ENCODE data around the gene CCRL2.
"Not testable (repeated sequence)": the region's sequence is repeated elsewhere in the genome, so short reads cannot be mapped to it uniquely, and the experiment has no call there.

CCRL2 gene

DNA sequence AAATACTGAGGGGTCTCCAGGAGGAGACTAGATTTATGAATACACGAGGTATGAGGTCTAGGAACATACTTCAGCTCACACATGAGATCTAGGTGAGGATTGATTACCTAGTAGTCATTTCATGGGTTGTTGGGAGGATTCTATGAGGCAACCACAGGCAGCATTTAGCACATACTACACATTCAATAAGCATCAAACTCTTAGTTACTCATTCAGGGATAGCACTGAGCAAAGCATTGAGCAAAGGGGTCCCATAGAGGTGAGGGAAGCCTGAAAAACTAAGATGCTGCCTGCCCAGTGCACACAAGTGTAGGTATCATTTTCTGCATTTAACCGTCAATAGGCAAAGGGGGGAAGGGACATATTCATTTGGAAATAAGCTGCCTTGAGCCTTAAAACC, 31.8 kb upstream of the CCRL2 start:
- peak overlapping the region in 3 of 21 experiments; percentile 8 to 48 (median 30) for H3K27ac ChIP-seq
- H3K4me3 ChIP-seq = no peak overlapping the region

DNA sequence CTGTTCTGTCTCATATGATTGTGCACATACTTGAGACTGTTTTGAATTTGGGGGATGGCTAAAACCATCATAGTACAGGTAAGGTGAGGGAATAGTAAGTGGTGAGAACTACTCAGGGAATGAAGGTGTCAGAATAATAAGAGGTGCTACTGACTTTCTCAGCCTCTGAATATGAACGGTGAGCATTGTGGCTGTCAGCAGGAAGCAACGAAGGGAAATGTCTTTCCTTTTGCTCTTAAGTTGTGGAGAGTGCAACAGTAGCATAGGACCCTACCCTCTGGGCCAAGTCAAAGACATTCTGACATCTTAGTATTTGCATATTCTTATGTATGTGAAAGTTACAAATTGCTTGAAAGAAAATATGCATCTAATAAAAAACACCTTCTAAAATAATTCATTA, 31.2 kb upstream of the CCRL2 start:
- H3K27ac ChIP-seq = peak overlapping the region in 1 of 21 experiments; percentile 30
- H3K4me3 ChIP-seq = no peak overlapping the region

DNA sequence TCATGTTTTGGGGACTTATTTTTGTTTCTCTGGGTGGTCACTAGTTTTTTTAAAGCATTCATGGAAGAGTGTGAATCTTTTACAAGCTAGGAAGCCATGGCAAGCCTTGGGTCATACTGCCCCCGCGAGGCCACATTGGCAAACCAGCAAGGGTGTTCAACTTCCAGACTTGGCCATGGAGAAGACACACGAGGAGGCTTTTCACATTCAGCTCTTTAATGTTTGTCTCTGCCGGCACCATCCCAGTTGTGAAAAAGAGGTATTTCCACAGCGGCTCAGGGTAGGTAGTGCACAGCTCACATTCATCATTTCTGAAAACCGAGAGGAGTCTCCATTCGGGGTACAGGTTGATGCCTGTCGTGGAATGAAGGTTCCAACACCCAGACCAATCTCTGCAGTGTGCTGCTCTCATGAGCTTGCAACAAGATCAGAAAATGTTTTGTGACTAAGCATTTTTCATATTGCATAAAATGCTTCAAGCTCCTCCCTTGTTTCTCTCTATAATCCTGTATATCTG, 28.6 kb upstream of the CCRL2 start:
- no peak overlapping the region for H3K4me3 ChIP-seq

DNA sequence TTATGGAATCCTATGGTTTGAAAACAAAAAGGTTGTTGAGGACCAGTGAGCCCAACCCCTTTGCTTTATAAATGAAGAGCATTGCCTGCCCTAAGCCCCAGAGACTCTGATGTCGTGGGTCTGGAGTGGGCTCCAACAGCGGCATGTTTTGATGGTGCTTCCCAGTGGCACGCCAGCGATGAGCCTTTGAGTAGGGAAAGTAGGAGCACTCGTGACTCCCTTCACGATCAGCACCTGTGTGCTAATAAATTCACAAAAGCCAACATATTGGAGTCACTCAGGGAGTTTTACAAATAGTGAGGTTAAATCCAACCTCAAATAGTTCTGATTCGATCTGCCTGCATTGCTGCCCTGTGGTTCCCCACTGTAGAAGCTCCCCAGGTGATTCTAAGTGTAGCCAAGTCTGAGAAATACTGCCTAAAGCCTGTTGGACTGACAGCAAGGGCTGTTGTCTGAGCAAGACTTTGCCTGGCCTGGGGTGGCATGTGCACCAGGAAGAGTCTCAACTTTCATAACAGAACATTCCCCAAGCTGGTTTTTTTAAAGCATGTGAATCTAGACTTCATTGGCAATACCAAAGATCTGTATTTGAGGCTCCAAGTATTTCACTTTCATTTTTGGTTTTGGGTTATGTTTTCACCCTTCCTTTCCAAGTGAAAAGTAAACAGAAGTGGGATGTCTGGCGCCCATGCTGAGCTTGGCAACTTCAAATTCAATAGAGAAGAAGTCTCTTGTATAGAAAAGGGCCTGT, 26.4 kb upstream of the CCRL2 start:
- Histone ChIP-seq H3K4me3 (no peak overlapping the region), H3K27ac (peak overlapping the region in 14 of 21 experiments; percentile 0 to 82 (median 48))

More for the DNA sequence above, 28.6 kb upstream of the CCRL2 start:
- no peak overlapping the region for H3K27ac ChIP-seq

DNA sequence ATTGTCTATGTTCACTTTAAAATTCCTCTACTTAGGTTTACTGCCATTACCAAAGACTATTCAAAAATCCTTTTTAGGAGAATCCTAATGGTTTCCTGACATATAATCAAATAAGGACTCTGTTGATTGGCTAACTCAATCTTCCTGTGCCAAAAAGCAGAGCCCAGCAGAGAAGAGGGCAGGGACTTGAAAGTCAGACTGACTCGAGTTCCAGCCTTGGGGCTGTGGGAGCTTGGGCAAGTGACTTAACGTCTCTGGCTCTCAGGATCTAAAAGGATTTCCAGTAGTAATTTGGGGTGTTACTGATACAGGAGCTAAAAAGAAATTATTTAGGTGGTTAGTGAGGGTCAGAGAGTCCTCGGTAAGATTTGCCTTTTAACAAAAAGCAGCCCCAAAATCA, 25.4 kb upstream of the CCRL2 start:
- peak overlapping the region in 4 of 21 experiments; percentile 40 to 82 (median 58) for H3K27ac ChIP-seq

DNA sequence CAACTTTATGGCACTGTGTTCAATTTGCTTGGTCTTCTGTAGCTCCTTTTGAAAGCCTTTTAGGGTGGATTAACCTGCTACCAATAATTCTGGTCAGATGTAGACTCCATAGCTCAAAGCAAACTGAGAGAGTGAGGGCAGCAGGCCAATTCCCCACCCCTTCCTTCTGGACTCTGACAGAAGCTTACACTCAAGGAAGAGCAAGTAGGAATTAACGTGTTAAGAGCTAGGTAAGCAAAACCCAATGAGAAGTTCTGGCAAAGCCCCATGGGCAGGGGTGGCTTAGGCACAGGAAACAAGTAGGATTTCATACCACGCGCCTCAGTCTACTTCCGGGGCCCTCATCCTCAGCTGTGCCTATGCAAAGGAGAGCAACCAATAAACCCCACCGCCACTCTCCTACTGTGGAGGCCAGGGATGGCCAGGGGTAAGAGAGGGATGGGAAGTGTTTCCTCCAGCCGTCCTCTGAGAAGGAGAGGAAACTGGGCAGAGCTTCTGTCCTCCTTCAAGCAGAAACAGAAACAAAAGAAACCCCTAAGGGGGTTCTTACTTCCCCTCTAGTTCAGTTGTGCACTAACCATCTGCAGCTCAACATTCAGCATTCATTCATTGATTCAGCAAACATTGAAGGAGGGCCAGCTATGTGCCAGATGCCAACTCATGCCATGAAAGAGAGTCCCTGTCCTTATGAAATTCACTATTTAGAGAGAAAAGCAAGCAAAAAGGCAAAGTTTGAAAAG, 23.7 kb upstream of the CCRL2 start:
- no peak overlapping the region for H3K4me3 ChIP-seq
- H3K27ac ChIP-seq = peak overlapping the region in 4 of 21 experiments; percentile 8 to 40 (median 21)

More for the DNA sequence above, 25.4 kb upstream of the CCRL2 start:
- H3K4me3 ChIP-seq = no peak overlapping the region

DNA sequence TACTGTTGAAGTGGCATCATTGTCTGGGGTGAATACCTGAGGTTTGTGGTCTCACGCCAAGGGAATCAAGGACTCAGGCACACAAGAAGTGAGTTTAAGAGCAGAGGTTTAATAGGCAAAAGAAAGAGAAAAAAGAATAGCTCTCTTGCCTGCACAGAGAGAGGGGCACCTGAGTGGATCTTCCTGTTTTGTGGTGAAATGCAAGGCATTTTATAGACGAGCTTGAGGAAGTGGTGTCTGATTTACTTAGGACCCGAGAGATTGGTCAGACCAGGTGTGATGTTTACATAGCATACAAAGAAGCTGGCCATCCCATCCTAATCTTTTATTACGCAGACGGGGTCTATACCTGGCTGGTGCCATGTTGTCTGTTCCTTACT, 23.1 kb upstream of the CCRL2 start:
- Histone ChIP-seq H3K27ac (peak overlapping the region in 2 of 21 experiments; percentile 24 to 40), H3K4me3 (no peak overlapping the region)

DNA sequence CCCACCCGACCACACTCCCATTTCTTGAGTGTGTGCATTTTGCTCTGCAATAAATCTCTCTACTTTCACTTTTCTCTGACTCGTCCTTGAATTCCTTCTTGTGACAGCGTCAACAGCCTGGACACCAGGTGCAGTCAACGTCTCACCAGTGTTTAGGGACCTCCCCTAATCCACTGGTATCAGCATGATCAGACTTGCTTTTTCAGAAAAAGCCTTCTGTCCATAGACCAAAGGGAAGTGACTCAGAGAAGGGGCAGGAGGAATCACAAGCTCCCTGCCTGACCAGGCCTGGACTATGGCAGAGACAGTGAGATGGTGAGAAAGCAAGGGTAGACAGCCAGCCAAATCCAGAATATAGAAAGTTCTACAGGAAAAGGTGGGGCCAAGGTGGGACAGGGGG, 20.9 kb upstream of the CCRL2 start:
- Histone ChIP-seq H3K27ac (peak overlapping the region in 2 of 21 experiments; percentile 19 to 28), H3K4me3 (no peak overlapping the region)

DNA sequence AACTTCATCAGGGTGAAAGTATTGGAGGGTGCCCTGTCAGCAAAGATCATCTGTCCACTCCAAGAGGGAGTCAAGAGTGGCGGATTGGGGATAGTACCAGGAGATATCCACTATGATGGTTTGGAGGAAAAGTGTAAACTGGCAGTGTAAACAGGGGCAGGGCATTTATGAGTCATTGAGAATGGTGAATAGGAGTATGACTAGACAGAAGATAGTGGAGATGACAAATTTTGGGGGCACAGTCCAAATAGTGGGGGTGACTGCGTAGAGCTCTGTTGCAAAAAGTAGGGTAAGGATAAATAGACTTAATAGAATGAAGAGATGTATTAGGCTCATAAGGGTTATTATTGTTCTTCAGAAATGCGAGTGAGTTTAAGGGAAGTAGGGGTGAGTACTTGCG, 18.2 kb upstream of the CCRL2 start:
- H3K4me3 ChIP-seq, H3K27ac ChIP-seq: not testable (repeated sequence)

DNA sequence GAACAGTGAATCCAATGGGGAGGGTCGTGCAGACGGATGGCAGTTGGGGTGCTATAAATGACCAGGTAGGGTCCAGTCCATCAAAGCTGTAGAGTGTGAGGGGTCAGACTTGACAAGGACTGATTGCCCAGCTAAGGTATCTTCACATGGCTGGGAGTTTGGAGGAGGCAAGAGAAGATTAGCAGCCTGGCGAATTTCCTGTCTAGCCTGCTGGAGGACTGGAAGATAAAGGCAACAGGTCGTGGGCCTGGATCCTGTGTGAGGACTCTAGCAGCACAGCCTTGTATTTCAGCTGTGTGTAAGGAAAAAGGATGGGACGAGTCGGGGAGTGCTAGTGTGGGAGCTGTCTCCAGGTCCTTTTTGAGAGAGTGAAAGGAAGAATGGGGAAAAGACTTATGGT, 17.8 kb upstream of the CCRL2 start:
- no peak overlapping the region for H3K4me3 ChIP-seq
- H3K27ac ChIP-seq = no peak overlapping the region

DNA sequence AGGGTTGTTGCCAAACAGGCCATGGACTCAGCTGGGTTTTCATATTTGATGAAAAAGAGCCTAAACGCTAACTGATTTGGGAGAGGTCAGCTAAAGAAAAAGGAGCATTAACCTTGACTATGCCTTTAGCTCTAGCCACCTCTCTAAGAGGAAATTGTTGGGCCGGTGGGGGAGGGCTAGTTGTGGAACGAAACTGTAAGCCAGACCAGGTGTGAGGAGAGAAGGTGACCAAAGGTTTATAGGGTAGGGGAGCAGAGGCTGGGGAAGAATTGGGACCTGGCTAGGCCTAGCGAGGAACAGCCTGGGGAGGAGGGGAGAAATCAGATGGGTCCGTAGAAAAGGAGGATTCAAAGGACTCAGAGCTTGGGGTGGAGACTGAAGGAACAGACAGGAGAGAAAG, 15.5 kb upstream of the CCRL2 start:
- H3K27ac ChIP-seq, H3K4me3 ChIP-seq: not testable (repeated sequence)

DNA sequence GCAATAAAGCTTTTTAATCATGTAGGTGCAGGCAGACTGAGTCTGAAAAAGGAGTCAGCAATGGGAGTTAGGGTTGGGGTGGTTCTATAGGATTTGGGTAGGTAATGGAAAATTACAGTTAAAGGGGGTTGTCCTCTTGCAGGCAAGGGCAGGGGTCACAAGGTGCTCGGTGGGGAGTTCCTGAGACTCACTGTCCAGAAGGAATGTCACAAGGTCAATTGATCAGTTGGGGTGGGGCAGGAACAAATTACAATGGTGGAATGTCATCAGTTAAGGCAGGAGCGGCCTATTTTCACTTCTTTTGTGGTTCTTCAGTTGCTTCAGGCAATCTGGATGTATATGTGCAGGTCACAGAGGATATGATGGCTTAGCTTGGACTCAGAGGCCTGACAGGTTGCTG, 14.0 kb upstream of the CCRL2 start:
- Histone ChIP-seq H3K4me3 (no peak overlapping the region), H3K27ac (no peak overlapping the region)

DNA sequence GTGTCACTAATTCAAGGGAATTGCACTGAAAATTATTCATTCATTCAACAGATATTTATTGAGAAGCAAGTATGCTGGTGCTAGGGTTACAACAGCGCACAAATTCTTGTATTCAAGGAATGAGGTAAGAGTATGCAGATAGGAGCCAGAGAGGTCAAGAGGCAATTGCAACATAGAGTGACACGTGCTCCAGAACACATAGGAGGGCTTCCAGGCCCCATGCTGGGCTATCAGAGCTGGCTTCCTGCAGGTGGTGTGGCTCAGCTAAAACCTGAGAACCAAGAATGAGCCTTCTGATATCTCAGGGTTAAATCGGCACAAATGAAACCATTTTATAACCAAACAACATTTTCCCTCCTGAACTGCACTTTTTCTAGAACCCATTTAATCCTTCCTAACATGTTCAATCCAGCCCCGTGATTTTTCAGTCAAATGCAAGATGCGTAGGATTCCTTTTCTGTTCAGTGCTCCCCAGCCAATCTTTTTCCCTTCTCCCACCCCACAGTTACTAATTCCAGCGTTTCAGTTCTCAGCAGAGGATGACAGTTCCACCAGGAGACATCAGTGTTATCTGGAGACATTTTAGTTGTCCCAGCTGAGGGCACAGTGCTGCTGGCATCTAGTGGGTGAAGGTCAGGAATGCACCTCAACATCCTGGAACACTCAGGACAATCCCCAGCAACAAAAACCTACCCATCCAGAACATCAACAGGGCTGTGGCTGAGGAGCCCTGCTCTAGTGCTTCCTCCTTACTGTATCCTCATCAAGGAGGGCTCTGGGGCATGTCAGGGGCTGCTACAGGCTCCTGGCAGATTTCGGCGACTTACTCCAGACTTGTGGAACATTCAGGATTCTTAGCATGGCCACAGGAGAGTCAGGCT, 13.3 kb upstream of the CCRL2 start:
- H3K4me3 ChIP-seq = no peak overlapping the region
- H3K27ac ChIP-seq = no peak overlapping the region

DNA sequence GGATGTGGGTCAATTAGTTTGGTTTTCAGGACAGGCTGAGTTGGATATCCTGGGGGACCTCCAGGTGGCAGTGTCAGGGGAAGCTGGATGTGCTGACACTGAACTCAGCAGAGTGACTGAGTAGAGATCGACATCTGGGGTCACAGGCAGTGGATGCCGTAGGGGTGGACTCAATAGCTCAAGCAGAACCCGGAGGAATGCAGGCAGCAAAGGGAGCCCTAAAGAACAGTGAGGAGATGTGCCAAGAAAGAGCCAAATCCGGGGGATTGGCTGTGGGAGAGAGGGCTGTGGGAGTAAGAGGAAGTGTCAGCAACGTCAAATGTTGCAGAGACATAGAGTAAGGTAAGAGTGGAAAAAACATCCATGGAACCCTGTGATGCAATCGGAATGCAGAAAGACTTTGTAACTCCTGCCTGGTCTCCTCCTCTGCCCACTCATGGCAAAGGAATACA, 11.8 kb upstream of the CCRL2 start:
- H3K4me3 ChIP-seq = no peak overlapping the region
- no peak overlapping the region for H3K27ac ChIP-seq

DNA sequence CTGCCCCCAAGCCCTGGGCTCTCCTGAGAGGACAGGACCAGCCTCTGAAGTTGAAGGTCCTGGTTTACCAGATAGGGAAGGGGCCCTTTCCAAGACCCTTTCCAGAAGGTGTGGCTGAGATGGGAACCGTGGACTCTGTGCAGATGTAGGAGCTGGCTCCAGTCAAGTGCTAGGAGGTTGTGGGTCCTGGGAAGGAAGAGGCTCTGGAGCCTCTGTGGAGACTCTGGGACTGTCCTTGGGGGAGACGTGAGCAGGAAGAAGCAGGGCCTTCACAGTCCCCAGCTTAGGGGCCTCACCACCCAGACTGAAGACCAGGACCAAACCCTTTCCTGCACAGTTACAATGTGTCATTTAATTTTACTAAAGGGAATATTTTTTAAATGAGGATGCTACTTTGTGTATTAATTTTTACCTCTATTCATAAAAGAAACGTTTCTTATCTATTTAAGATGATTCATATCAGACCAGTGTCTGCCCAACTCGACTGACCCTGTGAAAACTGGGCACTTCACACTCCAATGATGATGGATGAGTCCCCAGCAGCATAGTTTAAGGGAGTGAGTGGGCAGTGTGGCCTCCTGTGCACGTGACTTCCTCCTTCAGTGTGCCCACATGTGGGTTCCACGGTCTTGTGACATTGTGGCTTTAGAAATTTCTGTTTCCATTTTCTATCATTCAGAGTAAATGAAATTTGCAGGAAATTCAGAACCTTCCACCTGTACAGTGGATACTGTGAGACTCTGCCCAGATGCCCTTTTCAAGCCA, 11.1 kb upstream of the CCRL2 start:
- H3K4me3 ChIP-seq = no peak overlapping the region
- peak overlapping the region in 7 of 21 experiments; percentile 6 to 42 (median 21) for H3K27ac ChIP-seq

DNA sequence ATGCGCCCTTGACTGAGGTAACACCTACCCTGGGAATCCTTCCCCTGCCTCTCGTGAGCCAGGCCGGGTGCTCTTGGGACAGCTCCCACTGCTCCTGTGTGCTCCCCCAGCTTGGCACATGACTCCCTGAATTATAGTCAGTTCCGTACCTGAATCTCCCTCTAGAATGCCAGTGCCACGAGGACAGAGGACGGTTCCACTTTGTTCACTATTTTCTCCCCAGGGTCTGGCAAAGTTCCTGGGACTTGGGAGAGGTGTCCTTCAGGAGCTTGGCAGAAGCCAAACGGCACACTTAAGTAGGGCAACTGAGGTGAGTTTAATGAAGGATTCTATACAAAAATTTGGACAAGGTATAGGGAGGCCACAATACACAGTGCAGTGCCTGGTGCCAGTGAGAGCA, 9.9 kb upstream of the CCRL2 start:
- H3K27ac ChIP-seq = peak overlapping the region in 2 of 21 experiments; percentile 6 to 12
- H3K4me3 ChIP-seq = no peak overlapping the region

DNA sequence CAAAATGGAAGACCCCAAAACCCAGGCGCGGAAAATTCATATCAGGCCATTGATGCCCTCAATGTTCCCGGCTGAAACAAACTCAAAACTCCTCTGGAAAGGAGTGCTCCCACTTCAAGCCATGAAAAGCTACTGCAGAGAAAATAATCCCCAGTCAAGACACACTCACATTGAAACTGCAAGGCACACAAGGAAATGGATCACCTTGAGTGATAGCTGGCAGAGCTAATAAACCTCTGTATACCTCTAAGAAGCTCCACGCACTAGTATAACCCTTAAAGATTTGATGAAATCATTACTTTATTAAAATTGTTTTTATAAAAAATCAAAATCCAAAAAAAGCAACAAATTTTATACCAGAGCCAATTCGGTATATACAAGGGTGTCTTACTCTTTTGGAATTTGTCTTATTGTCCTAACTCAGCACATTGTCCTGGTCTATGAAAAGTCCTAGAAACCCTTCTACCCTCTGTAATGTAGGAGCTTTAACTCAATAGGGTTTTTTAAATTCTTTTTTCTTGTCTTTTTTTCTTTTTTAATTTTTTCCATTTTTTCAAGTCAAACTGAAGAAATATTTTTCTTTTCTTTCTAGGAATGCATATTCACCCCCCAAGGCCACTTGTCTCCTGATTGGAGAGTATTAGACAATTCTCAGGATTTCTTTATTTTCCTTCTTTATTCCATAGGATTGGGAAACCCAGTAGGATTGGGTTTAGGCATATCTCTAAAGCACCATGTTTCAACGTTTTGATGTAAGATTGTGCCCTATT, 8.7 kb upstream of the CCRL2 start:
- Histone ChIP-seq H3K27ac (no peak overlapping the region), H3K4me3 (no peak overlapping the region)

DNA sequence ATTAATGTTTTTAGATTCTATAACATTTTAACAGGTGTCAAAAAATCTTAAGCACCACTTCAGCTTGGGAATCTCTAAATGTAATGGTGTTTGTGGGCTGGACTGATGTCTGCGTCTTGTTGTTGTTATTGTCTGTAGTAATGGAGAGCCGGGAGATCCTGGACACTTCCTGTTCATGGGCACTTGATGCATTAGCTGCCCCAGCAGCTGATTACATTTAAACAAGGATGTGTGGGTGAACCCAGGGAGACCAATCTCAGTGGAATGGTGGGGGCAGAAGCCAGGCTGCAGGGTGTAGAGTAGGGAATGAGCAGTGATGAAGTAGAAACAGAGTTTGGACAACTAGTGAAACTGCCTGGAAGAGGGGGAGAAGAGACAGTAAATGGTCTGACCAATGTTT, 8.0 kb upstream of the CCRL2 start:
- Histone ChIP-seq H3K4me3 (no peak overlapping the region), H3K27ac (no peak overlapping the region)
